Activated CD4-positive, alpha-beta T cell treated with anti-CD3 and anti-CD28 coated beads, Interleukin-2, Interleukin-6, amounts not matched to agents 100 ng/mL and 50 ng/mL, durations not matched to agents 16 hours and 8 hours (primary cell): ENCODE data around the gene CXCR5.

Experiments
- DNase-seq: peaks from one replicate; pipeline ENCODE4 v3.0.0-alpha.2; 2020

CXCR5 gene

GRCh38 chr11:118877487-118878162 is 6.1 kb upstream of the CXCR5 start:
- DNase-seq, result no peak

GRCh38 chr11:118878163-118878563 is 5.5 kb upstream of the CXCR5 start:
- peak; percentile 45 for DNase-seq

- DNase-seq, result peak; percentile 49
These were observed 2.5 kb upstream of the CXCR5 start for GRCh38 chr11:118881228-118881627.

- DNase-seq, result peak; percentile 57
These were observed 1.2 kb upstream of the CXCR5 start for GRCh38 chr11:118882491-118882890.

- DNase-seq, result no peak
These were observed 706 bp upstream of the CXCR5 start for GRCh38 chr11:118883004-118883367.

- DNase-seq, result no peak
These were observed 1.2 kb downstream of the CXCR5 start for GRCh38 chr11:118884875-118885274.

- DNase-seq, result no peak
These were observed 1.6 kb downstream of the CXCR5 start for GRCh38 chr11:118885319-118885718.

- DNase-seq, result no peak
These were observed 2.3 kb downstream of the CXCR5 start for GRCh38 chr11:118885831-118886565.

GRCh38 chr11:118886681-118887111 is 3.0 kb downstream of the CXCR5 start:
- DNase-seq, result no peak

- no peak for DNase-seq
These were observed 3.5 kb downstream of the CXCR5 start for GRCh38 chr11:118887206-118887605.

GRCh38 chr11:118888398-118888797 is 4.7 kb downstream of the CXCR5 start:
- DNase-seq, result no peak

- DNase-seq, result no peak
These were observed 6.1 kb downstream of the CXCR5 start for GRCh38 chr11:118889797-118890196.

- DNase-seq, result peak; percentile 58
These were observed 8.8 kb downstream of the CXCR5 start for GRCh38 chr11:118892514-118892913.

- no peak for DNase-seq
These were observed 9.3 kb downstream of the CXCR5 start for GRCh38 chr11:118892964-118893363.

GRCh38 chr11:118893662-118894061 is 10.0 kb downstream of the CXCR5 start:
- DNase-seq, result no peak

GRCh38 chr11:118894192-118894591 is 10.5 kb downstream of the CXCR5 start:
- DNase-seq, result no peak

GRCh38 chr11:118895093-118896039 is 11.7 kb downstream of the CXCR5 start:
- peak; percentile 69 for DNase-seq

GRCh38 chr11:118896472-118896913 is 12.8 kb downstream of the CXCR5 start:
- no peak for DNase-seq

- no peak for DNase-seq
These were observed 13.4 kb downstream of the CXCR5 start for GRCh38 chr11:118896921-118897591.

- no peak for DNase-seq
These were observed 14.1 kb downstream of the CXCR5 start for GRCh38 chr11:118897721-118898310.

- no peak for DNase-seq
These were observed 15.0 kb downstream of the CXCR5 start for GRCh38 chr11:118898400-118899295.
